Activated naive CD8-positive, alpha-beta T cell (primary cell): Measurements from ENCODE around the gene USP17L15.
"Not testable (repeated sequence)": the region's sequence is repeated elsewhere in the genome, so short reads cannot be mapped to it uniquely, and the experiment has no call there.

ENCODE experiments used
- H3K27ac Mint-ChIP-seq: one replicate; pipeline ENCODE4 v1.8.0; 2021; ENCODE audit warnings: mixed read lengths
- H3K27me3 Mint-ChIP-seq: one replicate; pipeline ENCODE4 v1.8.0; 2021; ENCODE audit warnings: mixed read lengths
- H3K36me3 Mint-ChIP-seq: one replicate; pipeline ENCODE4 v1.8.0; 2021; ENCODE audit warnings: mixed read lengths
- H3K4me1 Mint-ChIP-seq: one replicate; pipeline ENCODE4 v1.8.0; 2021; ENCODE audit warnings: low read depth, mixed read lengths
- H3K4me3 Mint-ChIP-seq: one replicate; pipeline ENCODE4 v1.8.0; 2021; ENCODE audit warnings: mild to moderate bottlenecking, mixed read lengths
- H3K9me3 Mint-ChIP-seq: one replicate; pipeline ENCODE4 v1.8.0; 2021; ENCODE audit warnings: low read depth, mixed read lengths

Gene USP17L15

GRCh38 chr4:9234085-9234484, at the start of gene USP17L15:
Gene USP17L15 (plus strand): TSS chr4:9234385. CDS start chr4:9234385, 0 bp downstream.
- not testable (repeated sequence) for H3K27ac Mint-ChIP-seq, H3K36me3 Mint-ChIP-seq, H3K4me1 Mint-ChIP-seq, H3K4me3 Mint-ChIP-seq, H3K27me3 Mint-ChIP-seq, H3K9me3 Mint-ChIP-seq

DNA sequence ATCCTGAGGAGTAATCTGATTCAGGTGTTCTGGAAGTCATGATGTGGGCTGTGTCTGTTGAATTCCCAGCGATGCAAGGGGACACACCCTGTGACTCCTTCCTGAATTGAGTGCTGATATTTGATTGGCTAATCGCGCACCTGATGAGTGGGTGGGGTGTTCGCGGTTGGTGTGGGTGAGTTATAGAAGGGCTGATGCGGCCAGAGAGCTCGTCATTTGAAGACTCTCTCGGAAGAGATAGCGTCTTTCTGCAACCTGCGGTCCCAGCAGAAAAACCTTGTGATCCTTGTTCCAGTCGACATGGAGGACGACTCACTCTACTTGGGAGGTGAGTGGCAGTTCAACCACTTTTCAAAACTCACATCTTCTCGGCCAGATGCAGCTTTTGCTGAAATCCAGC, 23.8 kb upstream of the USP17L15 start, which contains the start of gene USP17L10:
TSS of gene USP17L10 (plus strand) at position 301 of the 400 bp plus-strand sequence. CDS start at position 301, 0 bp downstream.
- H3K36me3 Mint-ChIP-seq, H3K27me3 Mint-ChIP-seq, H3K27ac Mint-ChIP-seq, H3K4me1 Mint-ChIP-seq, H3K9me3 Mint-ChIP-seq, H3K4me3 Mint-ChIP-seq: not testable (repeated sequence)

- H3K27ac Mint-ChIP-seq, H3K4me3 Mint-ChIP-seq, H3K9me3 Mint-ChIP-seq, H3K36me3 Mint-ChIP-seq, H3K4me1 Mint-ChIP-seq, H3K27me3 Mint-ChIP-seq: not testable (repeated sequence)
These were observed 19.5 kb upstream of the USP17L15 start for GRCh38 chr4:9214701-9215100.

- not testable (repeated sequence) for H3K4me1 Mint-ChIP-seq, H3K27ac Mint-ChIP-seq, H3K9me3 Mint-ChIP-seq, H3K4me3 Mint-ChIP-seq, H3K36me3 Mint-ChIP-seq, H3K27me3 Mint-ChIP-seq
These were observed 19.1 kb upstream of the USP17L15 start, which contains the start of gene USP17L11 for GRCh38 chr4:9215105-9215504. Gene USP17L11 (plus strand): TSS chr4:9215405. CDS start chr4:9215405, 0 bp downstream.

- H3K4me1 Mint-ChIP-seq, H3K27ac Mint-ChIP-seq, H3K36me3 Mint-ChIP-seq, H3K27me3 Mint-ChIP-seq, H3K9me3 Mint-ChIP-seq, H3K4me3 Mint-ChIP-seq: not testable (repeated sequence)
These were observed 14.3 kb upstream of the USP17L15 start, which contains the start of gene USP17L12 for GRCh38 chr4:9219852-9220251. Gene USP17L12 (plus strand): TSS chr4:9220152. CDS start chr4:9220152, 0 bp downstream.

DNA sequence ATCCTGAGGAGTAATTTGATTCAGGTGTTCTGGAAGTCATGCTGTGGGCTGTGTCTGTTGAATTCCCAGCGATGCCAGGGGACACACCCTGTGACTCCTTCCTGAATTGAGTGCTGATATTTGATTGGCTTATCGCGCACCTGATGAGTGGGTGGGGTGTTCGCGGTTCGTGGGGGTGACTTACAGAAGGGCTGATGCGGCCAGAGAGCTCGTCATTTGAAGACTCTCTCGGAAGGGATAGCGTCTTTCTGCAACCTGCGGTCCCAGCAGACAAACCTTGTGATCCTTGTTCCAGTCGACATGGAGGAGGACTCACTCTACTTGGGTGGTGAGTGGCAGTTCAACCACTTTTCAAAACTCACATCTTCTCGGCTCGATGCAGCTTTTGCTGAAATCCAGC, 9.6 kb upstream of the USP17L15 start, which contains the start of gene USP17L13:
TSS of gene USP17L13 (plus strand) at position 301 of the 400 bp plus-strand sequence. CDS start at position 301, 0 bp downstream.
- H3K9me3 Mint-ChIP-seq, H3K27ac Mint-ChIP-seq, H3K4me1 Mint-ChIP-seq, H3K36me3 Mint-ChIP-seq, H3K27me3 Mint-ChIP-seq, H3K4me3 Mint-ChIP-seq: not testable (repeated sequence)

- not testable (repeated sequence) for H3K4me1 Mint-ChIP-seq, H3K27me3 Mint-ChIP-seq, H3K9me3 Mint-ChIP-seq, H3K36me3 Mint-ChIP-seq, H3K4me3 Mint-ChIP-seq, H3K27ac Mint-ChIP-seq
These were observed 3.9 kb upstream of the USP17L15 start for GRCh38 chr4:9230249-9230648.

- H3K36me3 Mint-ChIP-seq, H3K4me1 Mint-ChIP-seq, H3K4me3 Mint-ChIP-seq, H3K27ac Mint-ChIP-seq, H3K9me3 Mint-ChIP-seq, H3K27me3 Mint-ChIP-seq: not testable (repeated sequence)
These were observed 4.3 kb downstream of the USP17L15 start for GRCh38 chr4:9238461-9238860.

DNA sequence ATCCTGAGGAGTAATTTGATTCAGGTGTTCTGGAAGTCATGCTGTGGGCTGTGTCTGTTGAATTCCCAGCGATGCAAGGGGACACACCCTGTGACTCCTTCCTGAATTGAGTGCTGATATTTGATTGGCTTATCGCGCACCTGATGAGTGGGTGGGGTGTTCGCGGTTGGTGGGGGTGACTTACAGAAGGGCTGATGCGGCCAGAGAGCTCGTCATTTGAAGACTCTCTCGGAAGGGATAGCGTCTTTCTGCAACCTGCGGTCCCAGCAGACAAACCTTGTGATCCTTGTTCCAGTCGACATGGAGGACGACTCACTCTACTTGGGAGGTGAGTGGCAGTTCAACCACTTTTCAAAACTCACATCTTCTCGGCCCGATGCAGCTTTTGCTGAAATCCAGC, 9.4 kb downstream of the USP17L15 start, which contains the start of gene USP17L17:
TSS of gene USP17L17 (plus strand) at position 301 of the 400 bp plus-strand sequence. CDS start at position 301, 0 bp downstream.
- H3K36me3 Mint-ChIP-seq, H3K27ac Mint-ChIP-seq, H3K27me3 Mint-ChIP-seq, H3K4me1 Mint-ChIP-seq, H3K4me3 Mint-ChIP-seq, H3K9me3 Mint-ChIP-seq: not testable (repeated sequence)

DNA sequence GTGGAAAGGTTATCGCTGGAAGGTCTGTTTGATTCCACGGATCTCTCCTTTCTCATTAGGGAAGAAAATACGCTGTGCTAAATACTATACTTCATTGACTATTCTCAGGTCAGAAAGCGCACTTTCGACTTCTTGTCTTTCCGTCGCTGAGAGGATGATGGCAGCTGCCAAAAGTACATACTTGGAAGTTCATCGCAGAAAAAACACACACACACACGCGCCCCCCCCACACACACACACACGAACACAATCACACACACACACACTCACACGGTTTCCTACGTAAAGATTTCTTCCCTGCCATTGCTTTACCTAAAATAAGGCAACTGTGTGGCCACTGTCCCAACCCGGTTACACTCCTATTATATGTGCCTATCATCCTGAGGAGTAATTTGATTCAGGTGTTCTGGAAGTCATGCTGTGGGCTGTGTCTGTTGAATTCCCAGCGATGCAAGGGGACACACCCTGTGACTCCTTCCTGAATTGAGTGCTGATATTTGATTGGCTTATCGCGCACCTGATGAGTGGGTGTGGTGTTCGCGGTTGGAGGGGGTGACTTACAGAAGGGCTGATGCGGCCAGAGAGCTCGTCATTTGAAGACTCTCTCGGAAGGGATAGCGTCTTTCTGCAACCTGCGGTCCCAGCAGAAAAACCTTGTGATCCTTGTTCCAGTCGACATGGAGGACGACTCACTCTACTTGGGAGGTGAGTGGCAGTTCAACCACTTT, 13.9 kb downstream of the USP17L15 start, which contains the start of gene USP17L18:
TSS of gene USP17L18 (plus strand) at position 678 of the 728 bp plus-strand sequence. CDS start at position 678, 0 bp downstream.
- not testable (repeated sequence) for H3K4me3 Mint-ChIP-seq, H3K27ac Mint-ChIP-seq, H3K27me3 Mint-ChIP-seq, H3K4me1 Mint-ChIP-seq, H3K9me3 Mint-ChIP-seq, H3K36me3 Mint-ChIP-seq

GRCh38 chr4:9253078-9253477, 18.9 kb downstream of the USP17L15 start, which contains the start of gene USP17L19:
Gene USP17L19 (plus strand): TSS chr4:9253378. CDS start chr4:9253378, 0 bp downstream.
- H3K4me1 Mint-ChIP-seq, H3K9me3 Mint-ChIP-seq, H3K4me3 Mint-ChIP-seq, H3K27me3 Mint-ChIP-seq, H3K36me3 Mint-ChIP-seq, H3K27ac Mint-ChIP-seq: not testable (repeated sequence)

- H3K27ac Mint-ChIP-seq, H3K4me1 Mint-ChIP-seq, H3K9me3 Mint-ChIP-seq: not testable (repeated sequence)
These were observed 23.6 kb downstream of the USP17L15 start, which contains the start of gene USP17L20 for GRCh38 chr4:9257824-9258223. Gene USP17L20 (plus strand): TSS chr4:9258124. CDS start chr4:9258124, 0 bp downstream.

DNA sequence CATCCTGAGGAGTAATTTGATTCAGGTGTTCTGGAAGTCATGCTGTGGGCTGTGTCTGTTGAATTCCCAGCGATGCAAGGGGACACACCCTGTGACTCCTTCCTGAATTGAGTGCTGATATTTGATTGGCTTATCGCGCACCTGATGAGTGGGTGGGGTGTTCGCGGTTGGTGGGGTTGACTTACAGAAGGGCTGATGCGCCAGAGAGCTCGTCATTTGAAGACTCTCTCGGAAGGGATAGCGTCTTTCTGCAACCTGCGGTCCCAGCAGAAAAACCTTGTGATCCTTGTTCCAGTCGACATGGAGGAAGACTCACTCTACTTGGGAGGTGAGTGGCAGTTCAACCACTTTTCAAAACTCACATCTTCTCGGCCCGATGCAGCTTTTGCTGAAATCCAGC, 28.4 kb downstream of the USP17L15 start, which contains the start of gene USP17L21:
TSS of gene USP17L21 (plus strand) at position 301 of the 400 bp plus-strand sequence. CDS start at position 301, 0 bp downstream.
- H3K4me3 Mint-ChIP-seq, H3K27me3 Mint-ChIP-seq, H3K27ac Mint-ChIP-seq, H3K36me3 Mint-ChIP-seq, H3K9me3 Mint-ChIP-seq, H3K4me1 Mint-ChIP-seq: not testable (repeated sequence)

More at GRCh38 chr4:9257824-9258223, 23.6 kb downstream of the USP17L15 start, which contains the start of gene USP17L20:
- not testable (repeated sequence) for H3K27me3 Mint-ChIP-seq, H3K36me3 Mint-ChIP-seq, H3K4me3 Mint-ChIP-seq

- H3K9me3 Mint-ChIP-seq, H3K27ac Mint-ChIP-seq, H3K4me3 Mint-ChIP-seq, H3K4me1 Mint-ChIP-seq, H3K36me3 Mint-ChIP-seq, H3K27me3 Mint-ChIP-seq: not testable (repeated sequence)
These were observed 33.1 kb downstream of the USP17L15 start, which contains the start of gene USP17L22 for GRCh38 chr4:9267319-9267718. Gene USP17L22 (plus strand): TSS chr4:9267619. CDS start chr4:9267619, 0 bp downstream.

GRCh38 chr4:9271719-9272118, 37.5 kb downstream of the USP17L15 start:
- not testable (repeated sequence) for H3K36me3 Mint-ChIP-seq, H3K27ac Mint-ChIP-seq, H3K9me3 Mint-ChIP-seq, H3K4me3 Mint-ChIP-seq, H3K27me3 Mint-ChIP-seq, H3K4me1 Mint-ChIP-seq
